Measurements from ENCODE around the gene PCP4.

PCP4 gene

GRCh38 chr21:39923476-39923875, 56.2 kb downstream of the PCP4 start:
- DNase-seq (ENCODE audit: low read depth): no peak

GRCh38 chr21:39924577-39925308, 57.5 kb downstream of the PCP4 start:
- DNase-seq (ENCODE audit: low read depth): no peak

GRCh38 chr21:39927304-39927886, 60.2 kb downstream of the PCP4 start:
- DNase-seq (ENCODE audit: low read depth): no peak

GRCh38 chr21:39932335-39932734, 65.1 kb downstream of the PCP4 start:
- no peak for DNase-seq (ENCODE audit: low read depth)

- no peak for DNase-seq (ENCODE audit: low read depth)
These were observed 67.7 kb downstream of the PCP4 start for GRCh38 chr21:39934895-39935294.

GRCh38 chr21:39935716-39936115, 68.5 kb downstream of the PCP4 start:
- DNase-seq (ENCODE audit: low read depth): no peak

- DNase-seq (ENCODE audit: low read depth): no peak
These were observed 70.9 kb downstream of the PCP4 start for GRCh38 chr21:39938086-39938625.

- no peak for DNase-seq (ENCODE audit: low read depth)
These were observed 79.0 kb downstream of the PCP4 start for GRCh38 chr21:39946199-39946598.

GRCh38 chr21:39947031-39947430, 79.8 kb downstream of the PCP4 start:
- DNase-seq (ENCODE audit: low read depth): no peak

- no peak for DNase-seq (ENCODE audit: low read depth)
These were observed 84.2 kb downstream of the PCP4 start for GRCh38 chr21:39951183-39952101.

GRCh38 chr21:39952265-39952664, 85.0 kb downstream of the PCP4 start:
- no peak for DNase-seq (ENCODE audit: low read depth)

GRCh38 chr21:39954570-39954969, 87.3 kb downstream of the PCP4 start:
- no peak for DNase-seq (ENCODE audit: low read depth)

- DNase-seq (ENCODE audit: low read depth): no peak
These were observed 88.1 kb downstream of the PCP4 start for GRCh38 chr21:39955326-39955725.

GRCh38 chr21:39956586-39956985, 89.3 kb downstream of the PCP4 start:
- no peak for DNase-seq (ENCODE audit: low read depth)

- DNase-seq (ENCODE audit: low read depth): no peak
These were observed 91.5 kb downstream of the PCP4 start for GRCh38 chr21:39958731-39959130.

GRCh38 chr21:39961251-39961650, 94.0 kb downstream of the PCP4 start:
- no peak for DNase-seq (ENCODE audit: low read depth)

- DNase-seq (ENCODE audit: low read depth): no peak
These were observed 97.8 kb downstream of the PCP4 start for GRCh38 chr21:39965026-39965425.

- no peak for DNase-seq (ENCODE audit: low read depth)
These were observed 99.5 kb downstream of the PCP4 start for GRCh38 chr21:39966786-39967185.

- DNase-seq (ENCODE audit: low read depth): no peak
These were observed 100.8 kb downstream of the PCP4 start for GRCh38 chr21:39968010-39968409.

- DNase-seq (ENCODE audit: low read depth): no peak
These were observed 102.6 kb downstream of the PCP4 start for GRCh38 chr21:39969691-39970364.

- DNase-seq (ENCODE audit: low read depth): no peak
These were observed 104.7 kb downstream of the PCP4 start for GRCh38 chr21:39971956-39972355.

- DNase-seq (ENCODE audit: low read depth): no peak
These were observed 105.2 kb downstream of the PCP4 start for GRCh38 chr21:39972471-39972870.

Data from activated T-cell treated with anti-CD3 and anti-CD28 coated beads for 24 hours (primary cell).